ENCODE measurements around the gene EEF1AKMT4.

EEF1AKMT4 gene

DNA sequence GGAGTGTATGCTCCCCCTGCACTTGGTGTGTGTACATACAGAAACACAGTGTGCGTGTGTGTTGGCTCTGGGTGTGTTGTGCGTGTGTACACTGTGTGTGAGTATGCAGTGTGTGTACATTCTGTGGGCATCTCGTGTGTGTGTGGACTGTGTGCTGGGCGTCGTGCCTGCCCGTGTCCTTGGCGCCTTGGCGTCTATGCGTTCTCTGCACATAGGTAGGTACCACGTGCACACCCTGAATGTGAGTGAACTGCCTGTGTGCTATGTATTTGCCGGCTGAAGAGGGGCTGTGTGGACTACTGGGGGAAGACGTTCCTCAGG lies 25.9 kb downstream of the EEF1AKMT4 start:
- H2BK12ac ChIP-seq (ENCODE audit: low read length in 2 of 2): no peak overlapping the region
- no peak overlapping the region for H3K4me2 ChIP-seq (ENCODE audit: low read length, poor library complexity, severe bottlenecking)
- no peak overlapping the region for H3K9ac ChIP-seq (ENCODE audit: low read length)
- no peak overlapping the region for H3K18ac ChIP-seq (ENCODE audit: low read depth in 1 of 2, low read length in 2 of 2)
- no peaks in the 10 kb centered on the region for H3K36me3 ChIP-seq (ENCODE audit: control insufficient read depth in 1 of 2, insufficient read depth in 2 of 2, low read depth in 1 of 2, low read length in 2 of 2)
- H3K4ac ChIP-seq (ENCODE audit: low read depth in 1 of 2, low read length in 2 of 2): no peak overlapping the region
- H4K91ac ChIP-seq (ENCODE audit: low read length): no peak overlapping the region
- peaks cover 6% of the 10 kb centered on the region for H3K4me1 ChIP-seq (ENCODE audit: control insufficient read depth, insufficient read depth, low read depth, low read length)
- no peak overlapping the region for H3K23ac ChIP-seq (ENCODE audit: low read length in 2 of 2)
- H3K79me1 ChIP-seq (replicated peaks; ENCODE audit: low read length, poor library complexity, severe bottlenecking): no peaks in the 10 kb centered on the region
- no peak overlapping the region for H3K14ac ChIP-seq (ENCODE audit: low read length in 2 of 2)
- no peak overlapping the region for H2AK5ac ChIP-seq (ENCODE audit: low read length, severe bottlenecking)
- no peak overlapping the region for H2BK5ac ChIP-seq (ENCODE audit: low read depth, low read length, poor library complexity, severe bottlenecking)
- H2BK120ac ChIP-seq (ENCODE audit: low read depth, low read length): no peak overlapping the region
- H3K27me3 ChIP-seq (ENCODE audit: control insufficient read depth in 1 of 2, insufficient read depth in 1 of 2, low read length in 2 of 2): peaks cover 54 to 69% of the 10 kb centered on the region in 2 experiments
- WGBS: 78% methylated on average over 12 of the region's 12 CpGs
- H4K8ac ChIP-seq (ENCODE audit: low read length): no peak overlapping the region
- no peak for DNase-seq
- H3K4me3 ChIP-seq (ENCODE audit: insufficient read depth in 1 of 2, low read depth in 1 of 2, low read length in 2 of 2): peak overlapping the region in 1 of 2 experiments; percentile 47
- no peak overlapping the region for H2AFZ ChIP-seq (ENCODE audit: low read depth, low read length)
- no peak overlapping the region for H3K27ac ChIP-seq (ENCODE audit: low read length, poor library complexity, severe bottlenecking)
- no peak overlapping the region for H2BK15ac ChIP-seq (ENCODE audit: low read depth, poor library complexity, severe bottlenecking)
- no peaks in the 10 kb centered on the region for H3K9me3 ChIP-seq (ENCODE audit: control insufficient read depth, low read length)

- H3K79me1 ChIP-seq (replicated peaks; ENCODE audit: low read length, poor library complexity, severe bottlenecking): no peaks in the 10 kb centered on the region
- H3K23ac ChIP-seq (ENCODE audit: low read length in 2 of 2): no peak within 1 kb of the TSS
- H2BK12ac ChIP-seq (ENCODE audit: low read length in 2 of 2): no peak within 1 kb of the TSS
- no peak within 1 kb of the TSS for H3K27ac ChIP-seq (ENCODE audit: low read length, poor library complexity, severe bottlenecking)
- no peak within 1 kb of the TSS for H2BK120ac ChIP-seq (ENCODE audit: low read depth, low read length)
- H3K9me3 ChIP-seq (ENCODE audit: control insufficient read depth, low read length): peaks cover 3% of the 10 kb centered on the region
- peak within 1 kb of the TSS; percentile 29 for H3K4me2 ChIP-seq (ENCODE audit: low read length, poor library complexity, severe bottlenecking)
- WGBS: 29% methylated on average over 55 of the region's 65 CpGs
- no peak within 1 kb of the TSS for H4K8ac ChIP-seq (ENCODE audit: low read length)
- no peak within 1 kb of the TSS for H3K14ac ChIP-seq (ENCODE audit: low read length in 2 of 2)
- H2AFZ ChIP-seq (ENCODE audit: low read depth, low read length): no peak within 1 kb of the TSS
- H3K27me3 ChIP-seq (ENCODE audit: control insufficient read depth in 1 of 2, insufficient read depth in 1 of 2, low read length in 2 of 2): peaks cover 55 to 65% of the 10 kb centered on the region in 2 experiments
- H2BK5ac ChIP-seq (ENCODE audit: low read depth, low read length, poor library complexity, severe bottlenecking): no peak within 1 kb of the TSS
- H2BK15ac ChIP-seq (ENCODE audit: low read depth, poor library complexity, severe bottlenecking): no peak within 1 kb of the TSS
- H3K18ac ChIP-seq (ENCODE audit: low read depth in 1 of 2, low read length in 2 of 2): no peak within 1 kb of the TSS
- H4K91ac ChIP-seq (ENCODE audit: low read length): no peak within 1 kb of the TSS
- no peak within 1 kb of the TSS for H3K9ac ChIP-seq (ENCODE audit: low read length)
- H3K4me1 ChIP-seq (ENCODE audit: control insufficient read depth, insufficient read depth, low read depth, low read length): peaks cover 6% of the 10 kb centered on the region
- DNase-seq: no peak
- H3K4ac ChIP-seq (ENCODE audit: low read depth in 1 of 2, low read length in 2 of 2): no peak within 1 kb of the TSS
- peak within 1 kb of the TSS in 1 of 2 experiments; percentile 47 for H3K4me3 ChIP-seq (ENCODE audit: insufficient read depth in 1 of 2, low read depth in 1 of 2, low read length in 2 of 2)
- H3K36me3 ChIP-seq (ENCODE audit: control insufficient read depth in 1 of 2, insufficient read depth in 2 of 2, low read depth in 1 of 2, low read length in 2 of 2): no peaks in the 10 kb centered on the region
- no peak within 1 kb of the TSS for H2AK5ac ChIP-seq (ENCODE audit: low read length, severe bottlenecking)
Measured at GRCh38 chr3:184275961-184276910, 26.8 kb downstream of the EEF1AKMT4 start, which contains the start of gene ECE2. Gene ECE2 (plus strand): TSS chr3:184276022. CDS start chr3:184276154, 132 bp downstream.

- H3K14ac ChIP-seq (ENCODE audit: low read length in 2 of 2): no peak overlapping the region
- WGBS: 84% methylated on average over 6 of the region's 6 CpGs
- no peak overlapping the region for H4K91ac ChIP-seq (ENCODE audit: low read length)
- H3K18ac ChIP-seq (ENCODE audit: low read depth in 1 of 2, low read length in 2 of 2): no peak overlapping the region
- H3K9ac ChIP-seq (ENCODE audit: low read length): no peak overlapping the region
- H3K4ac ChIP-seq (ENCODE audit: low read depth in 1 of 2, low read length in 2 of 2): no peak overlapping the region
- no peak overlapping the region for H4K8ac ChIP-seq (ENCODE audit: low read length)
- peaks cover 6% of the 10 kb centered on the region for H3K4me1 ChIP-seq (ENCODE audit: control insufficient read depth, insufficient read depth, low read depth, low read length)
- H2AFZ ChIP-seq (ENCODE audit: low read depth, low read length): no peak overlapping the region
- no peak overlapping the region for H3K27ac ChIP-seq (ENCODE audit: low read length, poor library complexity, severe bottlenecking)
- no peaks in the 10 kb centered on the region for H3K36me3 ChIP-seq (ENCODE audit: control insufficient read depth in 1 of 2, insufficient read depth in 2 of 2, low read depth in 1 of 2, low read length in 2 of 2)
- H3K4me2 ChIP-seq (ENCODE audit: low read length, poor library complexity, severe bottlenecking): no peak overlapping the region
- no peak overlapping the region for H2BK5ac ChIP-seq (ENCODE audit: low read depth, low read length, poor library complexity, severe bottlenecking)
- H3K9me3 ChIP-seq (ENCODE audit: control insufficient read depth, low read length): peaks cover 10% of the 10 kb centered on the region
- H3K4me3 ChIP-seq (ENCODE audit: insufficient read depth in 1 of 2, low read depth in 1 of 2, low read length in 2 of 2): no peak overlapping the region
- no peak overlapping the region for H2BK15ac ChIP-seq (ENCODE audit: low read depth, poor library complexity, severe bottlenecking)
- H2BK120ac ChIP-seq (ENCODE audit: low read depth, low read length): no peak overlapping the region
- no peak overlapping the region for H2BK12ac ChIP-seq (ENCODE audit: low read length in 2 of 2)
- no peaks in the 10 kb centered on the region for H3K79me1 ChIP-seq (replicated peaks; ENCODE audit: low read length, poor library complexity, severe bottlenecking)
- H3K23ac ChIP-seq (ENCODE audit: low read length in 2 of 2): no peak overlapping the region
- no peak for DNase-seq
- H3K27me3 ChIP-seq (ENCODE audit: control insufficient read depth in 1 of 2, insufficient read depth in 1 of 2, low read length in 2 of 2): peaks cover 55 to 64% of the 10 kb centered on the region in 2 experiments
- H2AK5ac ChIP-seq (ENCODE audit: low read length, severe bottlenecking): no peak overlapping the region
Measured at GRCh38 chr3:184277366-184277765, 27.9 kb downstream of the EEF1AKMT4 start.

- no peaks in the 10 kb centered on the region for H3K36me3 ChIP-seq (ENCODE audit: control insufficient read depth in 1 of 2, insufficient read depth in 2 of 2, low read depth in 1 of 2, low read length in 2 of 2)
- H3K14ac ChIP-seq (ENCODE audit: low read length in 2 of 2): no peak overlapping the region
- H2BK120ac ChIP-seq (ENCODE audit: low read depth, low read length): no peak overlapping the region
- no peak overlapping the region for H3K4ac ChIP-seq (ENCODE audit: low read depth in 1 of 2, low read length in 2 of 2)
- H4K8ac ChIP-seq (ENCODE audit: low read length): no peak overlapping the region
- 70% methylated on average over 3 of the region's 4 CpGs for WGBS
- H2BK15ac ChIP-seq (ENCODE audit: low read depth, poor library complexity, severe bottlenecking): no peak overlapping the region
- no peak overlapping the region for H2AK5ac ChIP-seq (ENCODE audit: low read length, severe bottlenecking)
- no peaks in the 10 kb centered on the region for H3K4me1 ChIP-seq (ENCODE audit: control insufficient read depth, insufficient read depth, low read depth, low read length)
- H2BK12ac ChIP-seq (ENCODE audit: low read length in 2 of 2): no peak overlapping the region
- H3K18ac ChIP-seq (ENCODE audit: low read depth in 1 of 2, low read length in 2 of 2): no peak overlapping the region
- H3K9ac ChIP-seq (ENCODE audit: low read length): no peak overlapping the region
- DNase-seq: no peak
- H3K23ac ChIP-seq (ENCODE audit: low read length in 2 of 2): no peak overlapping the region
- H3K4me2 ChIP-seq (ENCODE audit: low read length, poor library complexity, severe bottlenecking): no peak overlapping the region
- no peaks in the 10 kb centered on the region for H3K79me1 ChIP-seq (replicated peaks; ENCODE audit: low read length, poor library complexity, severe bottlenecking)
- no peak overlapping the region for H4K91ac ChIP-seq (ENCODE audit: low read length)
- H3K27ac ChIP-seq (ENCODE audit: low read length, poor library complexity, severe bottlenecking): no peak overlapping the region
- H2BK5ac ChIP-seq (ENCODE audit: low read depth, low read length, poor library complexity, severe bottlenecking): no peak overlapping the region
- peaks cover 27 to 41% of the 10 kb centered on the region in 2 experiments for H3K27me3 ChIP-seq (ENCODE audit: control insufficient read depth in 1 of 2, insufficient read depth in 1 of 2, low read length in 2 of 2)
- no peak overlapping the region for H2AFZ ChIP-seq (ENCODE audit: low read depth, low read length)
- peaks cover 10% of the 10 kb centered on the region for H3K9me3 ChIP-seq (ENCODE audit: control insufficient read depth, low read length)
- no peak overlapping the region for H3K4me3 ChIP-seq (ENCODE audit: insufficient read depth in 1 of 2, low read depth in 1 of 2, low read length in 2 of 2)
Measured at GRCh38 chr3:184282941-184283340, 33.5 kb downstream of the EEF1AKMT4 start.
